Stimulated activated CD4-positive, alpha-beta T cell treated with anti-CD3 and anti-CD28 coated beads, Interleukin-12 subunit alpha, Interleukin-12 subunit beta, amount 100 ng/mL, for 4 hours (primary cell): Measurements from ENCODE around the gene HLA-DMA.

Experiments used
- DNase-seq: peaks from one replicate; pipeline ENCODE4 v3.0.0-alpha.2; 2020

The HLA-DMA gene

DNA sequence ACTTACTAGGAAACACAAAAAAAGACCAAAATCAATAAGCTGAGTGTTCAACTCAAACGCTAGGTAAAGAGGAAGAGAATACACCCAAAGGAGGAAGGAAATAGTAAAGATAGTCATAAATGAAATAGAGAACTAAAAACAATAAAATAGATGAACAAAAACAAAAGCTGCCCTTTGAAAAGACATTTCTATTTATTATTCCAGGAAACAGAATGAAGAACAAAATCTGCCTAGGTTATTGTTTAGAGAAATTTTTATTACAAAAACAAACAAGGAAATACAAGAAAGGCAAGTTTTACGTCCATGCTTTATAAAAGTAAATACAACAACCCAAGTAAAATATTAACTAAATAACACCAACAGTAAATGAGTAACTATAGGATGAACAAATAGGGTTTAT lies 32.2 kb downstream of the HLA-DMA start:
- no peak for DNase-seq

DNA sequence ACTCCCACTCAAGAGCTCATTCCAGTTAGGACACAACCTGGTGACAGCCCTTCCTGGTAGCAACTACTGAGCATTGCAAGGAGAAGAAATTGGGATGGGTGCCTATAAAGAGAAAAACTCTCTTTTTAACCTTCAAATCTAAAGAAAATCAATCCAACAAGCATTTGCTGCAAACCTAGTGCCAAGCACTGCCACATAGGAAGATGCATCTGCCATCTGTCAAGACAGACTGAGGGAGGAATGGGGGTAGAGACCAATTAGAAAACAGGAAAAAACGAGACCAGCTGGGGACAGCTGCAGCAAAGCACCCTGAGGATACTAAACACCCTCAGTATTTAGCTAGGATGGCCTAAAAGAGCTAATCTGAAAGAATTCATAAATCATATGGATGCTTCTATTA lies 39.9 kb downstream of the HLA-DMA start:
- no peak for DNase-seq

DNA sequence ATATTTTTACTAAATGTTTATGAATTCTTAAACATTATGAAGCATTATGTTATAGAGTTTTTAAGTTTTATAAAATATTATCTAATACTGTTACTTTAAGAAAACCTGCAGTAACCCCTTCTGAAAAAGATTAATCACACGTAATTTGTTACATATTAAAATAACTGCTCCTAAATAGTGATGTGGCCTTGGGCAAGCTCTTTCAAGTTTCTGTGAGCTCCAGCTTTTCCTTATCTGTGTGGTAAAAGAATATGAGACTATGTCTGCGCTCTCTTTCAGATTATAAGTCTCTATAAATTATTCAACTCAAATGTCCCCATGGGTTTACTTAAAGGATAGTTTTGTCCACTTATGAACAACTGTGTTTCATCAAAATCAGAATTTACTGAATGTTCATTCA lies 44.0 kb downstream of the HLA-DMA start:
- DNase-seq: no peak

DNA sequence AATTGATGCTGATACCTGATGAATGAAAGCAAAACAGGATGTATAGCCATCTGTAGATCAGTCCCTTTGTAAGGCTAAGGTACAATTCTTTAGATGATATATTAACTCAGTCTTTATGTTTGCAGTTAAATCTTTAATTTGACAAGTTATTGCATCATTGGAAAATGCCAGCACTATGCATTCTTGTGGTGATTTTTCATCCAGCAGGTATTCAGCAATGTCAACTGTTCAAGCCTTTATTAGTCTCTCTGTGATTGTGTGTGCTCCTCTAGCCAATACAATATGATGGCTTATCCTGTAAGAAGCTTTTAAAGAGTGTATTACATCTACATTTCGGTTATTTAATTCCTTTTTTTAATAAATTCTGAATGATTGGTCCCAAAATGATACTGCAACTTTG lies 46.4 kb downstream of the HLA-DMA start:
- DNase-seq: no peak

DNA sequence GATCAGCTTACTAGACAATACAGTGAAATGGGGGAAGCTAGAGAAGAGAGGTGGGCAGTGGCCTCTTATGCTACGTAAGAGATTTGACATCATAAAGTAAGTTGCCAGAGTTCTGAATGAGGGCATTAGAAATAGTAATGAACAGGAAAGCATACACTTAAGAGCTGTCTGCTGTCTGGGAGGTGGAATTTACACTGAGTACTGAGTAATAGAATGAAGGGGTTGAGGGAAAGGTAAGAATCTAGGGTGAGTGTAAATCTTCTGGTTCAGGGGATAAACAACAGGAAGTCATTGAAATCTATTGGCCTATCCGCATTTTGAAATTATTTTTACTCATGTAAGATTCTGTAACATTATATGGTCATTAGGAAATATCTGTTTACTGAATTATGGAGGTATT lies 47.8 kb downstream of the HLA-DMA start:
- DNase-seq: no peak

GRCh38 chr6:32903952-32904351 lies 48.9 kb downstream of the HLA-DMA start:
- DNase-seq: no peak
